Stomach smooth muscle (tissue), 2 donors: ENCODE data around the gene MPRIP.
"Not testable (repeated sequence)": the region's sequence is repeated elsewhere in the genome, so short reads cannot be mapped to it uniquely, and the experiment has no call there.

Experiments
- H3K27ac ChIP-seq: one replicate; pipeline ENCODE4 v1.7.0; 2013; ENCODE audit warnings: mild to moderate bottlenecking, low read length, inconsistent platforms
- H3K27me3 ChIP-seq, 2 donors: one replicate each; pipeline ENCODE4 v1.7.0; 2013; ENCODE audit warnings: low read length in 2 of 2; ENCODE audit not compliant: insufficient read depth in 2 of 2, control insufficient read depth in 1 of 2
- H3K36me3 ChIP-seq, 2 donors: one replicate each; pipeline ENCODE4 v1.7.0; 2013; ENCODE audit warnings: low read length in 2 of 2; ENCODE audit not compliant: control insufficient read depth in 2 of 2, insufficient read depth in 2 of 2
- H3K4me1 ChIP-seq: one replicate; pipeline ENCODE4 v1.7.0; 2013; ENCODE audit warnings: low read length; ENCODE audit not compliant: control insufficient read depth, insufficient read depth
- H3K4me3 ChIP-seq, 2 donors: one replicate each; pipeline ENCODE4 v1.7.0; 2013; ENCODE audit warnings: low read length in 2 of 2
- H3K9ac ChIP-seq, 2 donors: one replicate each; pipeline ENCODE4 v1.7.0; 2013; ENCODE audit warnings: low read length in 2 of 2, mild to moderate bottlenecking in 1 of 2
- H3K9me3 ChIP-seq, 2 donors: one replicate each; pipeline ENCODE4 v1.7.0; 2013; ENCODE audit warnings: low read length in 2 of 2; ENCODE audit not compliant: control insufficient read depth in 2 of 2
- donor health status: healthy.
- donor health status: Pancreatic carcinoma.

Gene MPRIP

GRCh38 chr17:17189559-17189958 lies 147.3 kb downstream of the MPRIP start:
- Histone ChIP-seq H3K4me1 (peaks cover 30% of the 10 kb centered on the region), H3K27me3 (no peaks in the 10 kb centered on the region), H3K36me3 (peaks cover 0 to 11% of the 10 kb centered on the region in 2 donors), H3K9ac (no peak overlapping the region), H3K27ac (peak overlapping the region; percentile 41), H3K4me3 (no peak overlapping the region), H3K9me3 (no peaks in the 10 kb centered on the region)

- Histone ChIP-seq H3K9ac (no peak overlapping the region), H3K27ac (peak overlapping the region; percentile 41), H3K36me3 (peaks cover 0 to 11% of the 10 kb centered on the region in 2 donors), H3K4me3 (no peak overlapping the region), H3K27me3 (no peaks in the 10 kb centered on the region), H3K4me1 (peaks cover 30% of the 10 kb centered on the region), H3K9me3 (no peaks in the 10 kb centered on the region)
Measured at GRCh38 chr17:17190188-17190587, 147.9 kb downstream of the MPRIP start.

GRCh38 chr17:17191346-17191792 lies 149.1 kb downstream of the MPRIP start:
- Histone ChIP-seq H3K27ac (peak overlapping the region; percentile 70), H3K36me3 (peaks cover 0 to 11% of the 10 kb centered on the region in 2 donors), H3K27me3 (no peaks in the 10 kb centered on the region), H3K4me1 (peaks cover 30% of the 10 kb centered on the region), H3K4me3 (no peak overlapping the region), H3K9ac (no peak overlapping the region), H3K9me3 (no peaks in the 10 kb centered on the region)

GRCh38 chr17:17191961-17192381 lies 149.7 kb downstream of the MPRIP start:
- H3K9ac ChIP-seq = no peak overlapping the region
- H3K9me3 ChIP-seq = no peaks in the 10 kb centered on the region
- H3K27ac ChIP-seq = peak overlapping the region; percentile 70
- H3K4me3 ChIP-seq = no peak overlapping the region
- peaks cover 0 to 11% of the 10 kb centered on the region in 2 donors for H3K36me3 ChIP-seq
- H3K27me3 ChIP-seq = no peaks in the 10 kb centered on the region
- H3K4me1 ChIP-seq = peaks cover 28% of the 10 kb centered on the region

DNA sequence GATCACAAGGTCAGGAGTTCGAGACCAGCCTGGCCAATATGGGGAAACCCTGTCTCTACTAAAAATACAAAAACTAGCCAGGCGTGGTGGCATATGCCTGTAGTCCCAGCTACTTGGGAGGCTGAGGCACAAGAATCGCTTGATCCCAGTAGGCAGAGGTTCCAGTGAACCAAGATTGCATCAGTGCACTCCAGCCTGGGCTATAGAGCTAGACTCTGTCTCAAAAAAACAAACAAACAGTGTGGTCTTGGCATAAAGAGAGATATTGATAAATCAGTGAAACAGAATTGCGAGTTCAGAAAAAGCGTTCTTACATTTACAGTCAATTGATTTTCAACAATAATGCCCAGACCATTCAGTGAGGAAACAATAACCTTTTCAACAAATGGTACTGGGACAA lies 153.2 kb downstream of the MPRIP start:
- not testable (repeated sequence) for H3K27me3 ChIP-seq, H3K4me3 ChIP-seq, H3K27ac ChIP-seq, H3K9ac ChIP-seq, H3K9me3 ChIP-seq, H3K36me3 ChIP-seq
- H3K4me1 ChIP-seq = peaks cover 22% of the 10 kb centered on the region

DNA sequence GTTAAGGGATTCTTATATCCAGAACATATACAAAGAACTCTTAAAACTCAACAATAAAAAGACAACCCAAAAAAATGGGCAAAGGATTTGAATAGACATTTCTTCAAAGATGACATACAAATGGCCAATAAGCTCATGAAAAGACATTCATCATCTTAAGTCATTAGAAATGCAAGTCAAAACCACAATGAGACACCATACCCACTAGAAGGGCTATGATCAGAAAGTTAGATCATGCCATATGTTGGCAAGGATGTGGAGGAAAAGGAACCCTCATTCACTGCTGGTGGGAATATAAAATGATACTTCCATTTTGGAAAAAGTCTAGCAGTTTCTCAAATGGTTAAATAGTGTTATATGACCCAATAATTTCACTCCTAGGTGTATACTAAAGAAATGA lies 154.5 kb downstream of the MPRIP start:
- no peaks in the 10 kb centered on the region for H3K36me3 ChIP-seq
- no peaks in the 10 kb centered on the region for H3K9me3 ChIP-seq
- peaks cover 24% of the 10 kb centered on the region for H3K4me1 ChIP-seq
- H3K27me3 ChIP-seq = no peaks in the 10 kb centered on the region
- no peak overlapping the region for H3K9ac ChIP-seq
- no peak overlapping the region for H3K4me3 ChIP-seq
- H3K27ac ChIP-seq = no peak overlapping the region

DNA sequence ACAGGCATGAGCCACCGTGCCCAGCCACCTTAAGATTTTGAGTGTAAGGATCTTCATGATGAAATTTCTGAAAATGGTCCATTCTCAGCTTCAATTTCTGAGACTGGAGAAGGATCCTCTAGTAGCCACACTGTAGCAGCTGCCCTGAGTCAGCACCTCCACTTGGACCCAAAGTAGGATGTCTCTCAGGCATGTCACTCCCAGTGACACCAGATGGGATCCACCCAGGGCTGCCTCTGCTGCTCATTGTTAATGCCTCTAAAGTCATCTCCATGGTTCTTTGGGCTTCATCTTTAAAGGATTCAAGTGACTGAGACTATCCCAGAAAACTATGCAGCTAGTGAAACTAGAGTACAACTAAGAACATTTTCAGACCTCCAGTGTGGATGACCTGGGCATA lies 156.0 kb downstream of the MPRIP start:
- no peaks in the 10 kb centered on the region for H3K9me3 ChIP-seq
- H3K36me3 ChIP-seq = peaks cover 3 to 4% of the 10 kb centered on the region in 2 donors
- no peaks in the 10 kb centered on the region for H3K27me3 ChIP-seq
- no peak overlapping the region for H3K4me3 ChIP-seq
- H3K27ac ChIP-seq = no peak overlapping the region
- no peak overlapping the region for H3K9ac ChIP-seq
- peaks cover 35% of the 10 kb centered on the region for H3K4me1 ChIP-seq

- H3K36me3 ChIP-seq = peaks cover 3 to 4% of the 10 kb centered on the region in 2 donors
- peak overlapping the region in 1 of 2 donors; percentile 29 for H3K4me3 ChIP-seq
- no peaks in the 10 kb centered on the region for H3K9me3 ChIP-seq
- no peaks in the 10 kb centered on the region for H3K27me3 ChIP-seq
- H3K27ac ChIP-seq = peak overlapping the region; percentile 78
- H3K4me1 ChIP-seq = peaks cover 56% of the 10 kb centered on the region
- H3K9ac ChIP-seq = peak overlapping the region in 1 of 2 donors; percentile 39
Measured at GRCh38 chr17:17200311-17200710, 158.1 kb downstream of the MPRIP start.

- Histone ChIP-seq H3K4me1 (peaks cover 61% of the 10 kb centered on the region), H3K9me3 (no peaks in the 10 kb centered on the region), H3K9ac (peak overlapping the region in 1 of 2 donors; percentile 52), H3K36me3 (peaks cover 3 to 4% of the 10 kb centered on the region in 2 donors), H3K27ac (peak overlapping the region; percentile 78), H3K27me3 (no peaks in the 10 kb centered on the region), H3K4me3 (peak overlapping the region in 1 of 2 donors; percentile 49)
Measured at GRCh38 chr17:17200831-17201230, 158.6 kb downstream of the MPRIP start.

- H3K9me3 ChIP-seq = no peaks in the 10 kb centered on the region
- peak overlapping the region in 1 of 2 donors; percentile 52 for H3K9ac ChIP-seq
- peaks cover 65% of the 10 kb centered on the region for H3K4me1 ChIP-seq
- H3K27ac ChIP-seq = peak overlapping the region; percentile 78
- H3K36me3 ChIP-seq = peaks cover 3 to 4% of the 10 kb centered on the region in 2 donors
- no peaks in the 10 kb centered on the region for H3K27me3 ChIP-seq
- peak overlapping the region in 1 of 2 donors; percentile 49 for H3K4me3 ChIP-seq
Measured at GRCh38 chr17:17201271-17201670, 159.0 kb downstream of the MPRIP start.

DNA sequence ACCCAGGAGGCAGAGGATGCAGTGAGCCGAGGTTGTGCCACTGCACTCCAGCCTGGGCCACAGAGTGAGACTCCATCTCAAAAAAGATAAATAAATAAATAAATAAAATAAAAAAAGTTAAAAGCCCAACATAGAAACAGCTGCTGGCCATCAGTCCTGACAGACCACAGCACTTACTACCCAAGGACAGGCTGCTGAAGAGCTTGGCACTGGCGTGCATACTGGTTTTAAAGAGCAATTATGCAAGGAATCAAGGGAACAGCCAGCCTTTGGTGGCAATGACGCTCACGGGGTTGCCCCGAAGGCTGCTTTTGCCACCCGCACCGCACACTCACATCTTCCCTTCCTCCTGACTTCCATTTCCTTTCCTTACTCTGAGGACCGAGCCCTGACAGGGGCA lies 159.7 kb downstream of the MPRIP start:
- Histone ChIP-seq H3K9ac (no peak overlapping the region), H3K4me1 (peaks cover 72% of the 10 kb centered on the region), H3K9me3 (no peaks in the 10 kb centered on the region), H3K36me3 (peaks cover 3 to 4% of the 10 kb centered on the region in 2 donors), H3K27ac (peak overlapping the region; percentile 88), H3K27me3 (no peaks in the 10 kb centered on the region), H3K4me3 (no peak overlapping the region)
